ENCODE data around the gene GKN2. TPM values are rescaled to one million over a fixed set of nuclear protein-coding genes. Genes with fewer than 3 reads are reported as not detected.

Gene GKN2
- total and polyA plus RNA-seq, 9 of the 15 experiments (the other 6 are each of a cell fraction or from before 2014, with no cell fraction given) = not detected

GRCh38 chr2:68994864-68995263 is 42.2 kb upstream of the GKN2 start:
- no peaks in the 10 kb centered on the region for H3K4me1 ChIP-seq (replicated peaks in 1 of 2; ENCODE audit: control insufficient read depth in 2 of 2, insufficient read depth in 2 of 2, low read length in 2 of 2)
- peaks cover 0 to 13% of the 10 kb centered on the region in 2 experiments; a peak in 4 of 5 replicates for H3K27me3 ChIP-seq (ENCODE audit: control insufficient read depth in 2 of 2, insufficient read depth in 2 of 2, low read length in 2 of 2)
- H3K9me1 ChIP-seq (ENCODE audit: control insufficient read depth, insufficient read depth, low read length) = no peaks in the 10 kb centered on the region
- H2AFZ ChIP-seq (ENCODE audit: low read depth, low read length) = no peak overlapping the region
- no peak overlapping the region for H3K27ac ChIP-seq (ENCODE audit: extremely low read depth, low read depth, low read length)
- no TSS peak for BruUV-seq (replicated peaks)
- H3K9me3 ChIP-seq (replicated peaks; ENCODE audit: control insufficient read depth, insufficient read depth, low read depth, low read length) = no peaks in the 10 kb centered on the region
- CTCF ChIA-PET (ENCODE audit: low intra/inter-chr PET ratio) = no interaction called here
- in situ Hi-C loops (cut with MboI) (no loop called here), intact Hi-C loops (cut with micrococcal nuclease) (no loop called here)
- no peak overlapping the region for H3K9ac ChIP-seq (ENCODE audit: insufficient read depth in 1 of 2, low read depth in 2 of 2, low read length in 2 of 2)
- FAIRE-seq = no peak
- DNase-seq (ENCODE audit: extremely low read depth in 1 of 4, low spot score in 3 of 4) = no peak
- no peaks in the 10 kb centered on the region for H3K79me2 ChIP-seq (ENCODE audit: control insufficient read depth, insufficient read depth, low read length)
- H3K36me3 ChIP-seq (ENCODE audit: control insufficient read depth, insufficient read depth, low read length) = no peaks in the 10 kb centered on the region
- POLR2A ChIA-PET = no interaction called here
- no peak for ATAC-seq
- H3K4me2 ChIP-seq (ENCODE audit: insufficient read depth, low read length) = no peak overlapping the region
- WGBS (ENCODE audit: insufficient coverage, low coverage, missing lambda C conversion rate) = 1% methylated on average over 4 of the region's 4 CpGs
- H3K4me3 ChIP-seq = no peak overlapping the region
- H4K20me1 ChIP-seq (replicated peaks; ENCODE audit: control insufficient read depth, insufficient read depth, low read length) = no peaks in the 10 kb centered on the region
- no peak for TF ChIP-seq ZNF280A (IDR thresholded peaks at IDR 0.05; ENCODE audit: low read depth, partially characterized antibody)
- no peak for TF ChIP-seq POLR2G (IDR thresholded peaks at IDR 0.05; ENCODE audit: low read depth, low read length)
- TF ChIP-seq FOXO4 (CRISPR knock-in tag; IDR thresholded peaks at IDR 0.05) = no peak
- TF ChIP-seq CCAR2 (IDR thresholded peaks at IDR 0.05; ENCODE audit: low read depth, low read length) = no peak
- TF ChIP-seq ZBTB12 (CRISPR knock-in tag; IDR thresholded peaks at IDR 0.05) = no peak
- no peak for TF ChIP-seq ZNF609 (CRISPR knock-in tag; IDR thresholded peaks at IDR 0.05; ENCODE audit: borderline replicate concordance)
- no peak for TF ChIP-seq HOMEZ (CRISPR knock-in tag; IDR thresholded peaks at IDR 0.05)
- TF ChIP-seq ZNF695 (CRISPR knock-in tag; IDR thresholded peaks at IDR 0.05) = no peak
- no peak for TF ChIP-seq ELF2 (CRISPR knock-in tag; IDR thresholded peaks at IDR 0.05)

All from K562 (cell line).